GM12878 (cell line): ENCODE results near the gene RNASEL.

ENCODE experiments used
- EP300 ChIP-seq, 2 experiments: fragments of 150-350 bp in 1 of 2; IDR thresholded peaks; 2 replicates each; pipeline ENCODE4 v1.6.1; 2011 to 2012; ENCODE audit warnings: low read depth in 2 of 2, low read length in 2 of 2, borderline replicate concordance in 1 of 2, improper control_type of control experiment in 1 of 2, inconsistent platforms in 1 of 2; ENCODE audit not compliant: control insufficient read depth in 1 of 2
- HDAC6 ChIP-seq: fragments of 200-600 bp; sonication (generic); IDR thresholded peaks from one replicate; pipeline ENCODE4 v1.8.0; 2017; ENCODE audit warnings: antibody characterized with exemption; ENCODE audit not compliant: unreplicated experiment
- KAT2A ChIP-seq: conservative IDR thresholded peaks from 2 replicates; pipeline ENCODE4 v1.6.1; 2011; ENCODE audit warnings: low read depth, low read length; ENCODE audit not compliant: control insufficient read depth
- NFIC ChIP-seq: IDR thresholded peaks from 2 replicates; pipeline ENCODE4 v1.6.1; 2012; ENCODE audit warnings: low read depth, mild to moderate bottlenecking, inconsistent platforms, low read length, moderate library complexity
- PKNOX1 ChIP-seq: fragments of 450-650 bp; IDR thresholded peaks from 2 replicates; pipeline ENCODE4 v1.6.1; 2016; ENCODE audit warnings: mild to moderate bottlenecking
- RBBP5 ChIP-seq: fragments of 200-600 bp; sonication (generic); conservative IDR thresholded peaks from 2 replicates; pipeline ENCODE4 v1.6.1; 2016
- ZNF24 ChIP-seq: fragments of 450-650 bp; IDR thresholded peaks from 2 replicates; pipeline ENCODE4 v1.6.1; 2017; ENCODE audit warnings: antibody characterized with exemption, mild to moderate bottlenecking

DNA sequence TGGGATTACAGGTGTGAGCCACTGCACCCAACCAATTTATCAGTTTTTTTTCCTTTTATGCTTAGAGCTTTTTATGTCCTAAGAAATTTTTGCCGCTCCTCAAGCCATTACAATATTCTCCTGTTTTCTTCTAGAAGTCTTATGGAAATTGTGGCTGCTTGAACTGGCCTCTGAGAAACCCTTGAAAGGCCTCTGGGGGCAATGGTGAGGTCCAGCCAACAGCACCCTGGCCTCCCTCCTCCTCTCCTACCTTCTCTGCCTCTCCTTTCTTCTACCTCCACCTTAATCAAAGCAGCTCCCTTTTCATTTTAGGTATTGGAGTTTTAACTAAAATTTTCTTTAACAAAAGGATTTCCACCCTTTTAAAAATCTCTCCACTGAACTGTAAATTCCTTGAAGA is 39.6 kb upstream of the RNASEL start:
- TF ChIP-seq ZNF24 (no peak), NFIC (no peak), RBBP5 (no peak), EP300 (IDR thresholded peaks at IDR 0.05; ENCODE audit: borderline replicate concordance in 1 of 2, control insufficient read depth in 1 of 2, low read depth in 2 of 2, low read length in 2 of 2) (no peak), PKNOX1 (no peak), HDAC6 (no peak), KAT2A (no peak)
